ENCODE results near the gene MMP20.

- no peak for TF ChIP-seq CTCF (IDR thresholded peaks at IDR 0.05)
- no peak for TF ChIP-seq EZH2 (IDR thresholded peaks at IDR 0.05; ENCODE audit: borderline replicate concordance, insufficient read depth, low read depth, low read length, poor library complexity, severe bottlenecking)
Measured at GRCh38 chr11:102580185-102580951, 44.8 kb downstream of the MMP20 start.
